Panc1 (cell line): ENCODE results near the gene DAPK2. TPM values are rescaled to one million over a fixed set of nuclear protein-coding genes. Genes with fewer than 3 reads are reported as not detected.

Source experiments
- ATAC-seq: fragments of 200-7000 bp; cut with Tn5 transposase; 2 replicates; pipeline ENCODE4 v1.9.1; 2020; ENCODE audit warnings: mild to moderate bottlenecking, moderate library complexity
- BruUV-seq: library from RNA; stranded (reverse); fragments of 400-500 nt; replicated peaks from 2 replicates; lab custom pipeline; 2021; lab: Mats Ljungman, UMichigan
- CTCF ChIA-PET: fragments of 300-600 bp; sonication (Branson Sonifier 250); formaldehyde crosslinking; loops from one replicate; lab custom pipeline; 2022; ENCODE audit warnings: antibody characterized with exemption; lab: Charles Lee
- POLR2A ChIA-PET: fragments of 300-600 bp; sonication (Branson Sonifier 250); formaldehyde crosslinking; loops from one replicate; lab custom pipeline; 2022; ENCODE audit warnings: antibody characterized with exemption; lab: Charles Lee
- DNase-seq: peaks from one replicate; pipeline ENCODE4 v3.0.0-alpha.2; 2010; ENCODE audit warnings: low read depth, low spot score
- H3K27ac ChIP-seq: 2 replicates; pipeline ENCODE4 v1.5.1; 2011; ENCODE audit warnings: mild to moderate bottlenecking, low read length, inconsistent platforms
- H3K27me3 ChIP-seq: fragments of 200-500 bp; sonication (Bioruptor generic); 2 replicates; pipeline ENCODE4 v1.6.0; 2014; ENCODE audit warnings: low read length, inconsistent platforms; ENCODE audit not compliant: control insufficient read depth, insufficient read depth
- H3K36me3 ChIP-seq: fragments of 200-500 bp; sonication (Bioruptor generic); 2 replicates; pipeline ENCODE4 v1.5.1; 2014; ENCODE audit warnings: inconsistent platforms, mild to moderate bottlenecking, low read length, moderate library complexity; ENCODE audit not compliant: control insufficient read depth, insufficient read depth
- H3K4me1 ChIP-seq: 2 replicates; pipeline ENCODE4 v1.5.1; 2011; ENCODE audit warnings: inconsistent platforms, mild to moderate bottlenecking, low read length, moderate library complexity; ENCODE audit not compliant: control insufficient read depth, insufficient read depth
- H3K4me3 ChIP-seq, 2 experiments: 2 replicates each; pipeline ENCODE4 v1.5.1; 2011 to 2012; ENCODE audit warnings: low read depth in 2 of 2, low read length in 2 of 2, mild to moderate bottlenecking in 2 of 2, inconsistent platforms in 1 of 2, moderate library complexity in 1 of 2
- H3K9me3 ChIP-seq: fragments of 200-500 bp; sonication (Bioruptor generic); 2 replicates; pipeline ENCODE4 v1.5.1; 2014; ENCODE audit warnings: low read depth, mild to moderate bottlenecking, inconsistent platforms, low read length, moderate library complexity; ENCODE audit not compliant: control insufficient read depth, insufficient read depth
- CTCF ChIP-seq: fragments of 450-650 bp; IDR thresholded peaks from 2 replicates; pipeline ENCODE4 v1.5.1; 2017; ENCODE audit warnings: mild to moderate bottlenecking
- POLR2AphosphoS5 ChIP-seq: IDR thresholded peaks from 2 replicates; pipeline ENCODE4 v1.6.1; 2012; ENCODE audit warnings: mild to moderate bottlenecking, low read depth, low read length, moderate library complexity
- REST ChIP-seq, 2 experiments: IDR thresholded peaks; 2 replicates each; pipeline ENCODE4 v1.6.1; 2011 to 2012; ENCODE audit warnings: low read depth in 2 of 2, control low read depth in 1 of 2, low read length in 1 of 2, mild to moderate bottlenecking in 1 of 2, moderate library complexity in 1 of 2; ENCODE audit not compliant: insufficient read depth in 1 of 2
- SIN3A ChIP-seq: IDR thresholded peaks from 2 replicates; pipeline ENCODE4 v1.6.1; 2012; ENCODE audit warnings: low read depth, mild to moderate bottlenecking, low read length, moderate library complexity, borderline replicate concordance; ENCODE audit not compliant: insufficient read depth
- TCF7L2 ChIP-seq: IDR thresholded peaks from 2 replicates; pipeline ENCODE4 v1.6.1; 2011; ENCODE audit warnings: mild to moderate bottlenecking, low read depth, low read length, inconsistent platforms
- in situ Hi-C: cut with HindIII; loops from 2 replicates; pipeline ENCODE4 v1.10.0; 2016; ENCODE audit warnings: low sequenced_read_pairs, low pct_unique_long_range_greater_than_20kb
- intact Hi-C: fragments of 100-400 bp; cut with micrococcal nuclease; formaldehyde crosslinking; loops from one replicate; pipeline ENCODE4 v1.10.0; 2022; ENCODE audit not compliant: unreplicated experiment
- total RNA-seq: library from RNA; stranded (reverse); gene quantifications from one replicate; pipeline ENCODE4 v1.2.1, GENCODE V29; 2021; ENCODE audit not compliant: unreplicated experiment

DAPK2 gene
- total RNA-seq, 1 experiment from 2014 or later, result 10.2 TPM

GRCh38 chr15:63986751-63987341, 59.4 kb downstream of the DAPK2 start:
- ATAC-seq, result no peak
- CTCF ChIA-PET, result no interaction called here
- DNase-seq, result no peak

GRCh38 chr15:63986185-63986680, 60.1 kb downstream of the DAPK2 start:
- TF ChIP-seq REST (IDR thresholded peaks at IDR 0.05; ENCODE audit: insufficient read depth in 1 of 2, low read depth in 2 of 2, low read length in 1 of 2) (no peak), TCF7L2 (no peak), SIN3A (no peak), CTCF (no peak), POLR2AphosphoS5 (no peak)
- no peak for DNase-seq
- no peak overlapping the region for H3K4me3 ChIP-seq
- H3K27me3 ChIP-seq, result no peaks in the 10 kb centered on the region
- no peaks in the 10 kb centered on the region for H3K4me1 ChIP-seq
- ATAC-seq, result no peak
- ChIA-PET CTCF (no interaction called here), POLR2A (no interaction called here)
- H3K36me3 ChIP-seq, result no peaks in the 10 kb centered on the region
- H3K9me3 ChIP-seq, result no peaks in the 10 kb centered on the region
- no TSS peak for BruUV-seq
- in situ Hi-C loops, result no loop called here
- intact Hi-C loops, result no loop called here
- no peak overlapping the region for H3K27ac ChIP-seq

More at GRCh38 chr15:63986751-63987341, 59.4 kb downstream of the DAPK2 start:
- in situ Hi-C loops (no loop called here), intact Hi-C loops (no loop called here)
- TF ChIP-seq TCF7L2 (no peak), REST (IDR thresholded peaks at IDR 0.05; ENCODE audit: insufficient read depth in 1 of 2, low read depth in 2 of 2, low read length in 1 of 2) (no peak), CTCF (no peak), POLR2AphosphoS5 (no peak), SIN3A (no peak)
- Histone ChIP-seq H3K4me3 (no peak overlapping the region), H3K27ac (no peak overlapping the region), H3K36me3 (no peaks in the 10 kb centered on the region), H3K4me1 (no peaks in the 10 kb centered on the region), H3K9me3 (no peaks in the 10 kb centered on the region), H3K27me3 (no peaks in the 10 kb centered on the region)
- no TSS peak for BruUV-seq
- POLR2A ChIA-PET, result no interaction called here
